ENCODE measurements around the gene LHFPL3.

DNA sequence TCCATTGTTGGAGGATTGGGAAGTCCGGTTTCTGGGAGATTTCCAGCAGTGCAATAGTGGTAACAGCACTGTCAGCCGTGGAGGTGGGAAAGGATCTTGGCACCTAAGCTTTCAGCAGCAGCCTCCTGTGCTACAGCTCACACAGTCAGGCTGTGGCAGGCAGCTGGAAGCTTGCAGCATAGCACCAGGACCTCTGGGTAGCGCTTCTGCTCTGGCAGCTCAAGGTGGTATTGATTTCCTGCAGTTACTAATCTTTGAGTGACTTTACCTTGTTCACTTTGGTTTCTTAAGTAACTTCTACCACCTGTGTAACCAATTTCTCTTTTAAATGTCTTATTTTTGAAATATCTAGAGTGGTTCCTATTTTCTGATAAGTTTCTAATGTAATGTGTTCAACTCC lies 130.5 kb downstream of the LHFPL3 start:
- no peak for TF ChIP-seq ZBTB17 (CRISPR knock-in tag; IDR thresholded peaks at IDR 0.05)
- no peak for TF ChIP-seq CXXC5 (CRISPR knock-in tag; IDR thresholded peaks at IDR 0.05)
- TF ChIP-seq REST (IDR thresholded peaks at IDR 0.05; ENCODE audit: borderline replicate concordance): no peak
- no peak for TF ChIP-seq REST (CRISPR knock-in tag; IDR thresholded peaks at IDR 0.05; ENCODE audit: low read depth)
- TF ChIP-seq RAD21 (CRISPR knock-in tag; conservative IDR thresholded peaks at IDR 0.05 in 1 of 2, IDR thresholded peaks at IDR 0.05 in 1 of 2): no peak
- no peak for TF ChIP-seq ETS1 (conservative IDR thresholded peaks at IDR 0.05; ENCODE audit: control insufficient read depth, low read depth, low read length)

Data from K562 (cell line).